NT2/D1 (cell line): Measurements from ENCODE around the gene PAX2.

Source experiments
- SUZ12 ChIP-seq: IDR thresholded peaks from 2 replicates; pipeline ENCODE4 v1.6.1; 2011; ENCODE audit not compliant: insufficient read length, insufficient read depth; ENCODE audit errors: extremely low read depth
- YY1 ChIP-seq: IDR thresholded peaks from 2 replicates; pipeline ENCODE4 v1.6.1; 2011; ENCODE audit not compliant: insufficient read length, insufficient read depth

DNA sequence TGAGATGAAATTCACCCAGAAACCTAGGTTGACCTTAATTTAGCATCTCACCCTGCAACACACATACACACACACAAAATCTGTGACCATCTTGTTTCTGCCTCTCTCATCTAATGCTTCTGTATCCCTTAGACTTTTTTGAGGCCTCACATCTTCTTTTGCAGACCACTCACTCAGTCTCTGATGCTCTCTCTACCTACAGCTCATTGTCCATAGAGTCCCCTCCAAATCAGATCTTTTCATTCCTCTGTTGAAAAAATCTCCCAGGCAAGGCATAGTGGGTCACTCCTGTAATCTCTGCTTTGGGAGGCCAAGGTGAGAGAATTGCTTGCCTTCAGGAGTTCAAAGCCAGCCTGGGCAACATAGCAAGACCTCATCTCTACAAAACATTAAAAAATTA, 17.6 kb upstream of the PAX2 start:
- TF ChIP-seq YY1 (no peak), SUZ12 (no peak)
